H1 (cell line): Measurements from ENCODE around the gene RPTOR. TPM values are rescaled to one million over a fixed set of nuclear protein-coding genes. Genes with fewer than 3 reads are reported as not detected.

Source experiments
- CTCF ChIA-PET: fragments of 300-600 bp; sonication (Branson Sonifier 250); formaldehyde crosslinking; loops from one replicate; lab custom pipeline; 2021; ENCODE audit not compliant: partially characterized antibody; lab: Charles Lee
- POLR2A ChIA-PET: fragments of 300-600 bp; sonication (Branson Sonifier 250); formaldehyde crosslinking; loops from one replicate; lab custom pipeline; 2021; ENCODE audit warnings: inconsistent platforms; ENCODE audit not compliant: partially characterized antibody; lab: Charles Lee
- DNase-seq, 2 experiments: peaks; one replicate each; pipeline versions ENCODE4 v3.0.0 to v3.0.0-alpha.2; 2010 to 2022; ENCODE audit warnings: low spot score in 2 of 2, low read depth in 1 of 2, mixed read lengths in 1 of 2
- FAIRE-seq: peaks from 2 replicates; lab custom pipeline; 2011; peaks lifted over from hg19 to GRCh38; lab: Jason Lieb, UNC
- H2AFZ ChIP-seq: 2 replicates; pipeline ENCODE4 v1.8.1; 2012; ENCODE audit warnings: low read length, inconsistent platforms
- H2AK5ac ChIP-seq: 2 replicates; pipeline ENCODE4 v1.6.1; 2013; ENCODE audit warnings: low read depth, low read length
- H2BK120ac ChIP-seq: replicated peaks from 2 replicates; pipeline ENCODE3; 2013; ENCODE audit warnings: low read depth, low read length, inconsistent platforms
- H2BK12ac ChIP-seq: 2 replicates; pipeline ENCODE4 v1.6.1; 2013; ENCODE audit warnings: low read depth, low read length
- H2BK15ac ChIP-seq: 2 replicates; pipeline ENCODE4 v1.6.1; 2013; ENCODE audit warnings: low read length
- H2BK20ac ChIP-seq: 2 replicates; pipeline ENCODE4 v1.6.1; 2013; ENCODE audit warnings: low read length
- H2BK5ac ChIP-seq: 2 replicates; pipeline ENCODE4 v1.6.1; 2013; ENCODE audit warnings: low read depth, low read length
- H3K14ac ChIP-seq: 2 replicates; pipeline ENCODE4 v1.6.1; 2013; ENCODE audit warnings: inconsistent platforms; ENCODE audit not compliant: insufficient read length
- H3K18ac ChIP-seq: 2 replicates; pipeline ENCODE4 v1.6.1; 2013; ENCODE audit warnings: low read length; ENCODE audit errors: extremely low read depth
- H3K23ac ChIP-seq: 2 replicates; pipeline ENCODE4 v1.6.1; 2013; ENCODE audit warnings: inconsistent platforms; ENCODE audit not compliant: insufficient read length
- H3K23me2 ChIP-seq: 2 replicates; pipeline ENCODE4 v1.6.1; 2013; ENCODE audit warnings: low read depth, low read length
- H3K27ac ChIP-seq: 2 replicates; pipeline ENCODE4 v1.6.1; 2011; ENCODE audit warnings: low read depth, low read length, inconsistent platforms
- H3K27me3 ChIP-seq, 4 experiments: replicated peaks in 1 of 4; 1 replicate in 1 of 4; 2 replicates in 3 of 4; pipeline versions ENCODE4 v1.6.1 to v1.8.1; 2011 to 2013; ENCODE audit warnings: low read length in 3 of 4, mild to moderate bottlenecking in 3 of 4, inconsistent platforms in 2 of 4, mixed read lengths in 2 of 4, moderate library complexity in 1 of 4; ENCODE audit not compliant: control insufficient read depth in 3 of 4, insufficient read depth in 3 of 4; ENCODE audit errors: extremely low read depth in 1 of 4
- H3K36me3 ChIP-seq, 4 experiments: 2 replicates each; pipeline versions ENCODE4 v1.6.1 to v1.8.1; 2011 to 2013; ENCODE audit warnings: mild to moderate bottlenecking in 4 of 4, low read length in 3 of 4, moderate library complexity in 2 of 4, control low read depth in 1 of 4, inconsistent platforms in 1 of 4; ENCODE audit not compliant: insufficient read depth in 4 of 4, control insufficient read depth in 2 of 4
- H3K4ac ChIP-seq: replicated peaks from 2 replicates; pipeline ENCODE3; 2013; ENCODE audit warnings: low read length, low read depth, mixed read lengths, inconsistent platforms; ENCODE audit not compliant: insufficient read length
- H3K4me1 ChIP-seq, 4 experiments: replicated peaks in 1 of 4; 1 replicate in 1 of 4; 2 replicates in 3 of 4; pipeline versions ENCODE4 v1.6.1 to v1.8.1; 2011 to 2013; ENCODE audit warnings: low read length in 3 of 4, inconsistent platforms in 2 of 4, mixed read lengths in 1 of 4; ENCODE audit not compliant: insufficient read depth in 4 of 4, control insufficient read depth in 3 of 4
- H3K4me2 ChIP-seq, 2 experiments: 2 replicates each; pipeline versions ENCODE4 v1.6.1 to v1.8.1; 2011 to 2013; ENCODE audit warnings: low read depth in 2 of 2, low read length in 2 of 2, control low read depth in 1 of 2, inconsistent platforms in 1 of 2, mild to moderate bottlenecking in 1 of 2; ENCODE audit not compliant: insufficient read depth in 1 of 2
- H3K4me3 ChIP-seq, 4 experiments: fragments of 200-600, 300-600 bp in 1 of 4; sonication (generic), shearing (Covaris generic), sonication (Bioruptor Twin) in 1 of 4; 2 replicates each; pipeline versions ENCODE4 v1.5.1 to v1.8.1; 2011 to 2016; ENCODE audit warnings: low read length in 4 of 4, low read depth in 3 of 4, control low read depth in 2 of 4, inconsistent platforms in 2 of 4, mild to moderate bottlenecking in 2 of 4, mixed read lengths in 1 of 4, moderate library complexity in 1 of 4; ENCODE audit not compliant: insufficient read depth in 2 of 4; ENCODE audit errors: extremely low read depth in 1 of 4
- H3K56ac ChIP-seq: replicated peaks from 2 replicates; pipeline ENCODE3; 2013; ENCODE audit warnings: low read depth, mild to moderate bottlenecking, mixed read lengths, low read length, inconsistent platforms; ENCODE audit not compliant: insufficient read length
- H3K79me1 ChIP-seq: 2 replicates; pipeline ENCODE4 v1.6.1; 2013; ENCODE audit warnings: low read depth, low read length, control low read depth
- H3K79me2 ChIP-seq, 2 experiments: 2 replicates each; pipeline versions ENCODE4 v1.6.1 to v1.8.1; 2012 to 2013; ENCODE audit warnings: low read length in 2 of 2, mild to moderate bottlenecking in 2 of 2, inconsistent platforms in 1 of 2; ENCODE audit not compliant: insufficient read depth in 2 of 2, control insufficient read depth in 1 of 2
- H3K9ac ChIP-seq, 4 experiments: replicated peaks in 1 of 4; 1 replicate in 1 of 4; 2 replicates in 3 of 4; pipeline versions ENCODE4 v1.6.1 to v1.8.1; 2011 to 2013; ENCODE audit warnings: low read depth in 3 of 4, low read length in 3 of 4, control low read depth in 2 of 4, mild to moderate bottlenecking in 2 of 4, moderate library complexity in 2 of 4, inconsistent platforms in 1 of 4; ENCODE audit errors: extremely low read depth in 1 of 4
- H3K9me3 ChIP-seq, 2 experiments: 2 replicates each; pipeline versions ENCODE4 v1.6.1 to v1.8.1; 2012 to 2013; ENCODE audit warnings: mild to moderate bottlenecking in 2 of 2, moderate library complexity in 2 of 2, control low read depth in 1 of 2, inconsistent platforms in 1 of 2, low read depth in 1 of 2, low read length in 1 of 2, mixed read lengths in 1 of 2; ENCODE audit not compliant: insufficient read depth in 2 of 2
- H4K20me1 ChIP-seq, 2 experiments: replicated peaks in 1 of 2; 2 replicates each; pipeline versions ENCODE3 to v1.8.1; 2011 to 2013; ENCODE audit warnings: inconsistent platforms in 2 of 2, low read length in 2 of 2, mild to moderate bottlenecking in 1 of 2; ENCODE audit not compliant: insufficient read depth in 2 of 2, control insufficient read depth in 1 of 2
- H4K5ac ChIP-seq: 2 replicates; pipeline ENCODE4 v1.6.1; 2013; ENCODE audit warnings: low read length, low read depth, mixed read lengths, inconsistent platforms; ENCODE audit not compliant: insufficient read length
- H4K8ac ChIP-seq: 2 replicates; pipeline ENCODE4 v1.8.0; 2013; ENCODE audit warnings: mild to moderate bottlenecking, moderate library complexity, low read length, inconsistent platforms; ENCODE audit not compliant: insufficient read depth; ENCODE audit errors: extremely low read depth
- H4K91ac ChIP-seq: replicated peaks from 2 replicates; pipeline ENCODE3; 2013; ENCODE audit warnings: low read length, mixed read lengths, inconsistent platforms; ENCODE audit not compliant: insufficient read length
- ASH2L ChIP-seq: fragments of 200-600, 300-600 bp; sonication (generic); IDR thresholded peaks from one replicate; pipeline ENCODE4 v1.7.1; 2017; ENCODE audit warnings: low read length
- CBX5 ChIP-seq: fragments of 300-800, 300-1000 bp; sonication (generic); IDR thresholded peaks from 2 replicates; pipeline ENCODE4 v1.7.1; 2016; ENCODE audit warnings: antibody characterized with exemption, low read length, low read depth
- CEBPB ChIP-seq: IDR thresholded peaks from 2 replicates; pipeline ENCODE4 v1.6.1; 2012; ENCODE audit warnings: low read depth, low read length
- CTBP2 ChIP-seq: IDR thresholded peaks from 2 replicates; pipeline ENCODE4 v1.7.0; 2011; ENCODE audit warnings: borderline replicate concordance, mild to moderate bottlenecking, moderate library complexity, mixed read lengths, low read length; ENCODE audit not compliant: insufficient read depth, insufficient read length
- E2F6 ChIP-seq: IDR thresholded peaks from 2 replicates; pipeline ENCODE4 v1.6.1; 2012; ENCODE audit warnings: inconsistent platforms
- HDAC2 ChIP-seq, 2 experiments: fragments of 300-600 bp in 1 of 2; sonication (generic) in 1 of 2; IDR thresholded peaks; 2 replicates each; pipeline ENCODE4 v1.6.1; 2011 to 2012; ENCODE audit warnings: low read depth in 2 of 2, low read length in 2 of 2, mild to moderate bottlenecking in 2 of 2, moderate library complexity in 2 of 2, borderline replicate concordance in 1 of 2, inconsistent platforms in 1 of 2
- MAX ChIP-seq: IDR thresholded peaks from 2 replicates; pipeline ENCODE4 v1.6.1; 2012; ENCODE audit warnings: inconsistent platforms
- NRF1 ChIP-seq: IDR thresholded peaks from 2 replicates; pipeline ENCODE4 v1.6.1; 2011; ENCODE audit warnings: mild to moderate bottlenecking, low read depth, low read length, improper control_type of control experiment
- RAD21 ChIP-seq, 2 experiments: IDR thresholded peaks in 1 of 2; conservative IDR thresholded peaks in 1 of 2; 2 replicates each; pipeline ENCODE4 v1.6.1; 2011; ENCODE audit warnings: low read depth in 2 of 2, low read length in 2 of 2, improper control_type of control experiment in 1 of 2, inconsistent platforms in 1 of 2, mild to moderate bottlenecking in 1 of 2, moderate library complexity in 1 of 2
- SIX5 ChIP-seq: IDR thresholded peaks from 2 replicates; pipeline ENCODE4 v1.6.1; 2011; ENCODE audit warnings: mild to moderate bottlenecking, low read depth, low read length
- WGBS, 2 experiments: shearing (Covaris generic) in 1 of 2; methylation state at CpG; one replicate each; pipeline versions ENCODE4 v1.1.6 to v1.1.7; 2013 to 2015; ENCODE audit warnings: low lambda C conversion rate in 2 of 2, mixed read lengths in 2 of 2, inconsistent platforms in 1 of 2, low coverage in 1 of 2, missing lambda C conversion rate in 1 of 2; ENCODE audit not compliant: insufficient replicate concordance in 2 of 2, insufficient coverage in 1 of 2, insufficient read length in 1 of 2; ENCODE audit errors: extremely low coverage in 1 of 2, missing lambda C conversion rate in 1 of 2; 5-methylcytosine and 5-hydroxymethylcytosine counted together
- polyA plus RNA-seq, 7 experiments: library from polyadenylated mRNA; depleted of rRNA in 3 of 7; stranded (reverse) in 5 of 7; unstranded in 2 of 7; fragments of >200 nt in 5 of 7; fragments of 200-250 nt in 2 of 7; gene quantifications; 1 replicate in 5 of 7; 2 replicates in 1 of 7; 4 replicates in 1 of 7; pipeline versions ENCODE4 v1.2.1 to v1.2.3, GENCODE V29; 2011 to 2013; ENCODE audit warnings: missing spikeins in 2 of 7, mixed read lengths in 2 of 7
- total RNA-seq: library from RNA; stranded (reverse); fragmentation: NEBNext Ultra II Directional; extraction: Animal tissue kit (Norgen Biotek cat#: 25700); gene quantifications from 2 replicates; pipeline ENCODE4 v1.2.1, GENCODE V29; 2021

Gene RPTOR
- total and polyA plus RNA-seq, 2 of the 8 experiments (the other 6 are each of a cell fraction or from before 2014, with no cell fraction given), result 6.9 to 28.7 TPM

GRCh38 chr17:80762076-80762475 is 217.4 kb downstream of the RPTOR start:
- Histone ChIP-seq H3K4me2 (no peak overlapping the region), H3K4me3 (no peak overlapping the region), H3K79me2 (no peaks in the 10 kb centered on the region), H2AK5ac (no peak overlapping the region), H3K4ac (no peak overlapping the region), H3K9ac (no peak overlapping the region), H3K56ac (no peak overlapping the region), H3K36me3 (no peaks in the 10 kb centered on the region), H3K79me1 (no peaks in the 10 kb centered on the region), H2AFZ (no peak overlapping the region), H3K14ac (no peak overlapping the region), H4K5ac (no peak overlapping the region), H3K27ac (no peak overlapping the region), H2BK120ac (no peak overlapping the region), H2BK12ac (no peak overlapping the region), H3K9me3 (no peaks in the 10 kb centered on the region), H2BK20ac (no peak overlapping the region), H4K8ac (no peak overlapping the region), H4K91ac (no peak overlapping the region), H3K27me3 (no peaks in the 10 kb centered on the region), H3K18ac (no peak overlapping the region), H2BK5ac (no peak overlapping the region), H3K23ac (no peak overlapping the region), H4K20me1 (no peaks in the 10 kb centered on the region), H3K4me1 (no peaks in the 10 kb centered on the region), H2BK15ac (no peak overlapping the region), H3K23me2 (no peaks in the 10 kb centered on the region)
- FAIRE-seq (no peak), DNase-seq (no peak)
- 89% methylated on average over 11 of the region's 11 CpGs; no CpG with 5 or more reads in 1 of the 2 experiments for WGBS, 2 experiments
- ChIA-PET POLR2A (interaction anchor here (0.8 kb wide), 1 partner anchor 13 kb away, joined by 3 read pairs; no protein-coding TSS in a partner anchor), CTCF (interaction anchor here (0.9 to 1.1 kb wide), 2 partner anchors 65 to 113 kb away, joined by 3 read pairs; no protein-coding TSS in a partner anchor)
- TF ChIP-seq E2F6 (no peak), SIX5 (no peak), CTBP2 (no peak), MAX (no peak), CEBPB (no peak), HDAC2 (IDR thresholded peaks at IDR 0.05; ENCODE audit: borderline replicate concordance in 1 of 2, low read depth in 2 of 2, low read length in 2 of 2) (no peak), RAD21 (IDR thresholded peaks at IDR 0.05 in 1 of 2, conservative IDR thresholded peaks at IDR 0.05 in 1 of 2; ENCODE audit: low read depth in 2 of 2, low read length in 2 of 2) (no peak), ASH2L (no peak), NRF1 (no peak), CBX5 (no peak)
